HepG2 (cell line): ENCODE data around the gene TNFSF13. TPM values are rescaled to one million over a fixed set of nuclear protein-coding genes. Genes with fewer than 3 reads are reported as not detected.
A peak's percentile ranks its signal among the peaks of the same experiment; 100 is the strongest.

ENCODE experiments used
- EEA1 ChIP-seq: sonication (generic); formaldehyde crosslinking; IDR thresholded peaks from 2 replicates; pipeline ENCODE4 v1.5.1; 2020; ENCODE audit warnings: mild to moderate bottlenecking, missing genetic modification reagents, borderline replicate concordance
- FIP1L1 ChIP-seq: fragments of 200-400 bp; formaldehyde crosslinking; IDR thresholded peaks from 2 replicates; pipeline ENCODE4 v1.6.1; 2018; ENCODE audit warnings: low read depth, mild to moderate bottlenecking, low read length, moderate library complexity, borderline replicate concordance; ENCODE audit not compliant: insufficient read depth
- FOSL2 ChIP-seq: sonication (generic); formaldehyde crosslinking; IDR thresholded peaks from 2 replicates; pipeline ENCODE4 v1.4.0; 2020; ENCODE audit warnings: missing genetic modification reagents
- HDAC6 ChIP-seq: fragments of 200-600 bp; sonication (generic); IDR thresholded peaks from 2 replicates; pipeline ENCODE4 v1.7.0; 2017; ENCODE audit warnings: mild to moderate bottlenecking, antibody characterized with exemption, low read length, low read depth
- IKZF5 ChIP-seq: IDR thresholded peaks from 2 replicates; pipeline ENCODE4 v1.6.1; 2018; ENCODE audit warnings: missing genetic modification reagents, mild to moderate bottlenecking, missing compliant biosample characterization
- KDM6A ChIP-seq: IDR thresholded peaks from 2 replicates; pipeline ENCODE4 v1.6.1; 2016; ENCODE audit warnings: low read depth
- LCORL ChIP-seq, 2 experiments: fragments of 450-650 bp in 1 of 2; sonication (generic) in 1 of 2; formaldehyde crosslinking in 1 of 2; IDR thresholded peaks; 2 replicates each; pipeline versions ENCODE4 v1.5.0 to v1.6.1; 2017 to 2020; ENCODE audit warnings: antibody characterized with exemption in 1 of 2, missing genetic modification reagents in 1 of 2
- MXD1 ChIP-seq: sonication (generic); formaldehyde crosslinking; IDR thresholded peaks from 2 replicates; pipeline ENCODE4 v1.4.0; 2020; ENCODE audit warnings: mild to moderate bottlenecking, missing genetic modification reagents
- NFRKB ChIP-seq: fragments of 450-650 bp; IDR thresholded peaks from 2 replicates; pipeline ENCODE4 v1.6.1; 2017
- NFYB ChIP-seq: sonication (generic); formaldehyde crosslinking; IDR thresholded peaks from 2 replicates; pipeline ENCODE4 v1.4.0; 2020; ENCODE audit warnings: missing genetic modification reagents
- NR1H2 ChIP-seq: sonication (generic); formaldehyde crosslinking; IDR thresholded peaks from 2 replicates; pipeline ENCODE4 v1.8.1; 2022; ENCODE audit warnings: low read depth, missing genetic modification reagents, borderline replicate concordance
- POLR2G ChIP-seq: fragments of 200-400 bp; formaldehyde crosslinking; IDR thresholded peaks from 2 replicates; pipeline ENCODE4 v1.6.1; 2018; ENCODE audit warnings: mild to moderate bottlenecking, low read depth, low read length, moderate library complexity
- RFXAP ChIP-seq: sonication (generic); formaldehyde crosslinking; IDR thresholded peaks from 2 replicates; pipeline ENCODE4 v1.4.0; 2020; ENCODE audit warnings: missing genetic modification reagents, borderline replicate concordance
- TCF7 ChIP-seq: sonication (generic); IDR thresholded peaks from 2 replicates; pipeline ENCODE4 v1.6.1; 2016; ENCODE audit warnings: antibody characterized with exemption, low read depth
- THRA ChIP-seq: sonication (generic); formaldehyde crosslinking; IDR thresholded peaks from 2 replicates; pipeline ENCODE4 v1.4.0; 2020; ENCODE audit warnings: missing genetic modification reagents, borderline replicate concordance
- TMF1 ChIP-seq: sonication (generic); formaldehyde crosslinking; IDR thresholded peaks from 2 replicates; pipeline ENCODE4 v1.8.1; 2022; ENCODE audit warnings: low read depth, missing genetic modification reagents
- ZNF253 ChIP-seq: sonication (generic); formaldehyde crosslinking; IDR thresholded peaks from 2 replicates; pipeline ENCODE4 v1.8.0; 2022; ENCODE audit warnings: mild to moderate bottlenecking, missing genetic modification reagents, borderline replicate concordance
- ZNF263 ChIP-seq: sonication (generic); formaldehyde crosslinking; IDR thresholded peaks from 2 replicates; pipeline ENCODE4 v1.4.0; 2020; ENCODE audit warnings: missing genetic modification reagents
- ZNF501 ChIP-seq: sonication (generic); formaldehyde crosslinking; IDR thresholded peaks from 2 replicates; pipeline ENCODE4 v1.5.1; 2020; ENCODE audit warnings: mild to moderate bottlenecking, moderate library complexity, missing genetic modification reagents
- ZNF513 ChIP-seq: sonication (generic); formaldehyde crosslinking; conservative IDR thresholded peaks from 2 replicates; pipeline ENCODE4 v1.5.0; 2020; ENCODE audit warnings: missing genetic modification reagents
- ZNF558 ChIP-seq: sonication (generic); formaldehyde crosslinking; IDR thresholded peaks from 2 replicates; pipeline ENCODE4 v1.9.0; 2022; ENCODE audit warnings: mild to moderate bottlenecking, missing genetic modification reagents, borderline replicate concordance
- ZNF709 ChIP-seq: sonication (generic); formaldehyde crosslinking; IDR thresholded peaks from 2 replicates; pipeline ENCODE4 v1.5.0; 2020; ENCODE audit warnings: mild to moderate bottlenecking, missing genetic modification reagents
- ZNF720 ChIP-seq: sonication (generic); formaldehyde crosslinking; IDR thresholded peaks from 2 replicates; pipeline ENCODE4 v1.4.0; 2020; ENCODE audit warnings: missing genetic modification reagents
- ZUFSP ChIP-seq: sonication (generic); formaldehyde crosslinking; IDR thresholded peaks from 2 replicates; pipeline ENCODE4 v1.9.0; 2021; ENCODE audit warnings: missing genetic modification reagents, mild to moderate bottlenecking, borderline replicate concordance
- polyA plus RNA-seq, 8 experiments: library from polyadenylated mRNA; depleted of rRNA in 3 of 8; stranded (reverse) in 7 of 8; unstranded in 1 of 8; fragments of >200 nt; fragmentation: Illumina TruSeq in 4 of 8; extraction: Trizol in 4 of 8; gene quantifications; 2 replicates each; pipeline versions ENCODE4 v1.2.1 to v1.2.3, GENCODE V29; 2011 to 2016; ENCODE audit warnings: low read depth in 4 of 8, missing spikeins in 1 of 8, mixed read lengths in 1 of 8; ENCODE audit not compliant: insufficient read depth in 1 of 8
- total RNA-seq, 5 experiments: library from RNA; depleted of rRNA; stranded (reverse); fragments of >200 nt; fragmentation: Illumina TruSeq; extraction: Trizol; gene quantifications; 2 replicates each; pipeline ENCODE4 v1.2.3, GENCODE V29; 2016; ENCODE audit warnings: low read depth in 1 of 5

TNFSF13 gene
- total and polyA plus RNA-seq, 2 of the 13 experiments (the other 11 are each of a cell fraction or from before 2014, with no cell fraction given) = 2.5 to 3.3 TPM

GRCh38 chr17:7548585-7549400 lies 9.8 kb upstream of the TNFSF13 start, which contains the start of gene TNFSF12 (continued):
- TF ChIP-seq MXD1 (CRISPR knock-in tag) (no peak), FIP1L1 (no peak), NFYB (no peak), IKZF5 (no peak), TCF7 (no peak), ZNF558 (CRISPR knock-in tag) (no peak), EEA1 (no peak), TMF1 (CRISPR knock-in tag) (no peak), KDM6A (no peak), ZNF501 (CRISPR knock-in tag) (0 out of 2 replicates have a peak, but pooled peaks have one; percentile 15), ZNF709 (no peak), ZNF720 (no peak), POLR2G (peak; percentile 45; the same call in 1 of the 2 replicates), NR1H2 (CRISPR knock-in tag) (no peak), FOSL2 (CRISPR knock-in tag) (no peak), HDAC6 (no peak), ZNF263 (no peak), LCORL (IDR thresholded peaks at IDR 0.05) (no peak), LCORL (CRISPR knock-in tag; IDR thresholded peaks at IDR 0.05) (peak; percentile 43; the same call in 1 of the 2 replicates), THRA (CRISPR knock-in tag) (no peak), ZNF253 (CRISPR knock-in tag) (no peak), NFRKB (no peak), RFXAP (CRISPR knock-in tag) (no peak), ZUFSP (CRISPR knock-in tag) (no peak), ZNF513 (CRISPR knock-in tag) (no peak)
